ENCODE results near the gene PKNOX2. TPM values are rescaled to one million over a fixed set of nuclear protein-coding genes. Genes with fewer than 3 reads are reported as not detected.

PKNOX2 gene
- total RNA-seq, 1 donor from 2014 or later = 3.4 TPM

- intact Hi-C loops (cut with DNase I) = no loop called here
- H3K27me3 ChIP-seq = no peaks in the 10 kb centered on the region
- no peak for DNase-seq (ENCODE audit: extremely low spot score in 2 of 2)
- no peak overlapping the region for H3K4me3 ChIP-seq
- no peaks in the 10 kb centered on the region for H3K36me3 ChIP-seq
- no peak for TF ChIP-seq POLR2A (IDR thresholded peaks at IDR 0.05)
- TF ChIP-seq POLR2AphosphoS5 (IDR thresholded peaks at IDR 0.05; ENCODE audit: insufficient read depth in 1 of 2, low read depth in 1 of 2) = no peak
- no peak for TF ChIP-seq CTCF (IDR thresholded peaks at IDR 0.05)
- H3K9me3 ChIP-seq = no peaks in the 10 kb centered on the region
- H3K4me1 ChIP-seq = peaks cover 10% of the 10 kb centered on the region
- H3K27ac ChIP-seq = no peak overlapping the region
Observed at GRCh38 chr11:125292100-125292499, 127.5 kb downstream of the PKNOX2 start.

GRCh38 chr11:125293596-125293995 is 129.0 kb downstream of the PKNOX2 start:
- Histone ChIP-seq H3K4me3 (no peak overlapping the region), H3K36me3 (no peaks in the 10 kb centered on the region), H3K27me3 (no peaks in the 10 kb centered on the region), H3K9me3 (no peaks in the 10 kb centered on the region), H3K4me1 (no peaks in the 10 kb centered on the region), H3K27ac (no peak overlapping the region)
- DNase-seq (ENCODE audit: extremely low spot score in 2 of 2) = no peak
- no peak for TF ChIP-seq CTCF (IDR thresholded peaks at IDR 0.05)
- no peak for TF ChIP-seq POLR2AphosphoS5 (IDR thresholded peaks at IDR 0.05; ENCODE audit: insufficient read depth in 1 of 2, low read depth in 1 of 2)
- no peak for TF ChIP-seq POLR2A (IDR thresholded peaks at IDR 0.05)
- intact Hi-C loops (cut with DNase I) = no loop called here

GRCh38 chr11:125295931-125296330 is 131.4 kb downstream of the PKNOX2 start:
- no peaks in the 10 kb centered on the region for H3K4me1 ChIP-seq
- DNase-seq (ENCODE audit: extremely low spot score in 2 of 2) = no peak
- H3K27me3 ChIP-seq = no peaks in the 10 kb centered on the region
- no peak overlapping the region for H3K27ac ChIP-seq
- no peaks in the 10 kb centered on the region for H3K9me3 ChIP-seq
- H3K36me3 ChIP-seq = no peaks in the 10 kb centered on the region
- H3K4me3 ChIP-seq = no peak overlapping the region
- intact Hi-C loops (cut with DNase I) = no loop called here
- no peak for TF ChIP-seq POLR2A (IDR thresholded peaks at IDR 0.05)
- TF ChIP-seq POLR2AphosphoS5 (IDR thresholded peaks at IDR 0.05; ENCODE audit: insufficient read depth in 1 of 2, low read depth in 1 of 2) = no peak
- TF ChIP-seq CTCF (IDR thresholded peaks at IDR 0.05) = no peak

- Histone ChIP-seq H3K9me3 (no peaks in the 10 kb centered on the region), H3K4me1 (no peaks in the 10 kb centered on the region), H3K27me3 (no peaks in the 10 kb centered on the region), H3K4me3 (no peak overlapping the region), H3K27ac (no peak overlapping the region), H3K36me3 (no peaks in the 10 kb centered on the region)
- TF ChIP-seq POLR2A (IDR thresholded peaks at IDR 0.05) (no peak), POLR2AphosphoS5 (IDR thresholded peaks at IDR 0.05; ENCODE audit: insufficient read depth in 1 of 2, low read depth in 1 of 2) (no peak), CTCF (IDR thresholded peaks at IDR 0.05) (no peak)
- intact Hi-C loops (cut with DNase I) = no loop called here
- no peak for DNase-seq (ENCODE audit: extremely low spot score in 2 of 2)
Observed at GRCh38 chr11:125297346-125297915, 132.9 kb downstream of the PKNOX2 start.

GRCh38 chr11:125299061-125299615 is 134.6 kb downstream of the PKNOX2 start:
- Histone ChIP-seq H3K4me1 (no peaks in the 10 kb centered on the region), H3K36me3 (no peaks in the 10 kb centered on the region), H3K27ac (no peak overlapping the region), H3K27me3 (no peaks in the 10 kb centered on the region), H3K9me3 (no peaks in the 10 kb centered on the region), H3K4me3 (no peak overlapping the region)
- TF ChIP-seq POLR2AphosphoS5 (IDR thresholded peaks at IDR 0.05; ENCODE audit: insufficient read depth in 1 of 2, low read depth in 1 of 2) (no peak), CTCF (IDR thresholded peaks at IDR 0.05) (no peak), POLR2A (IDR thresholded peaks at IDR 0.05) (no peak)
- intact Hi-C loops (cut with DNase I) = no loop called here
- DNase-seq (ENCODE audit: extremely low spot score in 2 of 2) = no peak

Data from vagina (tissue), 2 donors.